GM10266 (cell line): ENCODE measurements around the gene GNAS.

ENCODE experiments used
- DNase-seq: peaks from one replicate; pipeline ENCODE4 v3.0.0; 2012; ENCODE audit errors: extremely low spot score
- CTCF ChIP-seq: IDR thresholded peaks from 2 replicates; pipeline ENCODE4 v1.5.1; 2012; ENCODE audit warnings: mild to moderate bottlenecking, low read depth; ENCODE audit not compliant: control insufficient read depth, insufficient read depth; ENCODE audit errors: missing control alignments

Gene GNAS

GRCh38 chr20:58930496-58930895 lies 78.0 kb downstream of the GNAS start:
- no peak for TF ChIP-seq CTCF
- no peak for DNase-seq

DNA sequence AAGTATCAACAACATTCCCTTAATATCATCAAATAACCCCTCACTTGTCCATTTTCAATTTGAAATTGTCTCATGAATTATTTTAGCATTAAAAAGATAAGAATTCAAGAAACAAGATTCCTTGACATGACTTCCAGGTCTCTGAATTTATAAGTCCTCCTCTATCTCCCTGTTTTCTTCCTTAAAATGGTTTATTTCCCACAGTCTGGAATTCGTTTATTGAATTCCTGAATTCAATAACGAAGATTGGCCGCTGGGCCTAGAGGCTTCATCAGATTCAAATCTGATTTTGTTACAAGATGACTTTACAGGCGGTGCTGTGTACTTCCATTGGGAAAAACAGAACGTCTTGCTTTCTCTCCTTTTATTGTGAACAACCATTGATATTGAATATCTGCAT lies 79.7 kb downstream of the GNAS start:
- DNase-seq, result no peak
- no peak for TF ChIP-seq CTCF

- DNase-seq, result no peak
- no peak for TF ChIP-seq CTCF
Measured at GRCh38 chr20:58938078-58938477, 85.6 kb downstream of the GNAS start.

DNA sequence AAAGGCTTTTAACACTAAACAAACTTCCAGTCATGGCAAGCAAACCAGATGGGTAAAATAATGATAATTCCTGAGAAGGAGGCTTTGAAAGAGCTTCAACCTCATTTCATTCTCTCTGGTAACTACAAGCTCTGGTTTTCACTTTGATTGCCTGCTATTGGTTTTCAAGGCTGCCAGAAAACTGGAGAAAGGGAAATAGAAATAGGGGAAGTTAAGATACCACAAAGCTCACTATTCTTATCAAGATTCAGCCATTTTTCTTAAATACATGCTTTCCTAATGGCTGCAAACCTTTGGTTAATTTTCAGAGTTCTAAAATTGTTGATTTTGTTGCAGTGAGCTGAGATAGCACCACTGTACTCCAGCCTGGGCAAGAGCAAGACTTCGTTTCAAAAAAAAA lies 86.0 kb downstream of the GNAS start:
- no peak for DNase-seq

GRCh38 chr20:58941471-58941870 lies 89.0 kb downstream of the GNAS start:
- no peak for TF ChIP-seq CTCF
- no peak for DNase-seq

More for the DNA sequence above, 86.0 kb downstream of the GNAS start:
- TF ChIP-seq CTCF, result no peak

GRCh38 chr20:58942549-58942948 lies 90.0 kb downstream of the GNAS start:
- DNase-seq, result no peak
- no peak for TF ChIP-seq CTCF

- TF ChIP-seq CTCF, result no peak
Measured at GRCh38 chr20:58944610-58945009, 92.1 kb downstream of the GNAS start.

More at GRCh38 chr20:58944610-58945009, 92.1 kb downstream of the GNAS start:
- no peak for DNase-seq
